ENCODE results near the gene PNLDC1.
A peak's percentile ranks its signal among the peaks of the same experiment; 100 is the strongest.
"Not testable (repeated sequence)": the region's sequence is repeated elsewhere in the genome, so short reads cannot be mapped to it uniquely, and the experiment has no call there.

PNLDC1 gene

GRCh38 chr6:159819932-159820640, 20.0 kb downstream of the PNLDC1 start:
- DNase-seq (ENCODE audit: low spot score), result no peak

GRCh38 chr6:159821122-159821521, 21.0 kb downstream of the PNLDC1 start:
- no peak for DNase-seq (ENCODE audit: low spot score)

GRCh38 chr6:159821726-159822125, 21.6 kb downstream of the PNLDC1 start:
- DNase-seq (ENCODE audit: low spot score), result no peak

- no peak for DNase-seq (ENCODE audit: low spot score)
Measured at GRCh38 chr6:159823953-159824352, 23.9 kb downstream of the PNLDC1 start.

GRCh38 chr6:159824690-159825089, 24.6 kb downstream of the PNLDC1 start:
- DNase-seq (ENCODE audit: low spot score), result not testable (repeated sequence)

DNA sequence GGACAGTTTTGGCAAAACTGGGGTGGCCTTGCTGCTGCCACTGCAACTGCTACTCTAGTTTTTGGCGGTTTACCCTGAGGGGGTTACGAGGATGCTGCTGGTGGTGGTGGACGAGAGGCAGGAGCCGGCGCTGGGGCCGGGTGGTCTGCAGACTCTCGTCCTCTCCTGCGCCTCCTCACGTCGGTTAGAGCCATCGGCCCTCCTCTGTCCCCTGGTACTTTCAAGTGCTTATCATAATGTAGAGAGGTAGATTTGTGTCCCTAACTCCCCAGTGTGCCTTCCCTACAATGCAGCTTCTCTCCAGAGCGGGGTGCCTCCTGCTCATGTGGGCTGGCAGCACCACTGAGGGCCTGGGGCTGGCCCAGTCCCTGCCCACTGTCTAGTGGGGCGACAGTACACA, 25.9 kb downstream of the PNLDC1 start:
- no peak for DNase-seq (ENCODE audit: low spot score)

GRCh38 chr6:159826968-159827647, 27.0 kb downstream of the PNLDC1 start:
- no peak for DNase-seq (ENCODE audit: low spot score)

- DNase-seq (ENCODE audit: low spot score), result no peak
Measured at GRCh38 chr6:159828074-159828473, 28.0 kb downstream of the PNLDC1 start.

GRCh38 chr6:159829526-159829925, 29.4 kb downstream of the PNLDC1 start:
- peak; percentile 77 for DNase-seq (ENCODE audit: low spot score)

- DNase-seq (ENCODE audit: low spot score), result no peak
Measured at GRCh38 chr6:159830501-159831372, 30.7 kb downstream of the PNLDC1 start.

DNA sequence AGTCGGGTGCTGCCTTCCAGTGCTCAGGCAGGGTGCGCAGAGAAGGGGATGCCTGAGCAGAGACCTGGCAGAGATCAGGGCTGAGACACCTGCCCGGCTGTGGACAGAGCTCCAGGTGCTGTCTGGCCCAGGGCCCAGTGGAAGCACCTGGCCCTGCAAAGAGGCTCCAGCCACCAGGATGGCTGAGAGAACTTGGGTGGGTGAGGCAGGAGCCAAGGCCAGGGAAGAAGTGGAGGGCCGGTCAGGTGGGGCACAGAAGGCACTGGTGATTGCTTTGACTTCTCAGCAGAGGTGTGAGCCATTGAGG, 31.2 kb downstream of the PNLDC1 start:
- no peak for DNase-seq (ENCODE audit: low spot score)

GRCh38 chr6:159832946-159833345, 32.9 kb downstream of the PNLDC1 start:
- DNase-seq (ENCODE audit: low spot score), result no peak

- DNase-seq (ENCODE audit: low spot score), result no peak
Measured at GRCh38 chr6:159833556-159833955, 33.5 kb downstream of the PNLDC1 start.

- no peak for DNase-seq (ENCODE audit: low spot score)
Measured at GRCh38 chr6:159833997-159834603, 34.0 kb downstream of the PNLDC1 start.

DNA sequence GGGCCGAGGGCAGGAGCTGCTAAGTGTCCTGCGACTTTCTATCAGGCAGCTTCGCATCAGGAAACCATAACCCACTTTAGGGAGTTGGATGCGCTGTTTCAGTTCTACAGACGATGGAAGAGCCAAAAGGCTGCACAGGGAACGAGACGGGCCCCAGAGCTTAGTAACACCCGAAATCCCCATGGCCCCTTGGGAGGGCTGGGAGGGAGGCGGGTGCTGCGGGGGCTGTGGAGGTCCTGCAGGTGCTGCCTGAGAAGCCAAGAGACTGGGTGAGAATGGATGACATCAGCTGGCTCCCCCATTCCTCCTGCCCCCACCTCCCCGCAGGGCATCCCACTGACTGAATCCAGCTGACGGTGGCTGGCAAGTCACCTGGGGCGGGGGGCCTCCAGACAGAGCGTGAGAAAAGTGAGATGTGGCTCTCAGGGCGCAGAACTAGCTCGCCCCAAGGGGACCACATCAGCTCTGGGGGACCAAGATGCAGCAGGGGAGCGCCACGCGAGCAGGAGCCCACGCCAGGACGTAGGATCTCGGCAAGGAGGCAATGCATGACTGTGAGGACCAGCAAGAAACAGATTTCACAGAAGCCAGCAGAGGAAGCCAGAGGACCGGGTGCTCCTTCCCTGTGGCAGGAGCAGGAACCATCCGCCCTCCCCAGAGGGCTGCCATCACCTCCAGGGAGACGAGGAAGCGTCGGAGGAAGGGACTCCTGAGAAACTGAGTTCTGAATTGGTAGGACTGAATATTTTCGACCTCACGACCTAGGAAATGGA, 36.8 kb downstream of the PNLDC1 start:
- DNase-seq (ENCODE audit: low spot score), result no peak

- no peak for DNase-seq (ENCODE audit: low spot score)
Measured at GRCh38 chr6:159837511-159837910, 37.4 kb downstream of the PNLDC1 start.

DNA sequence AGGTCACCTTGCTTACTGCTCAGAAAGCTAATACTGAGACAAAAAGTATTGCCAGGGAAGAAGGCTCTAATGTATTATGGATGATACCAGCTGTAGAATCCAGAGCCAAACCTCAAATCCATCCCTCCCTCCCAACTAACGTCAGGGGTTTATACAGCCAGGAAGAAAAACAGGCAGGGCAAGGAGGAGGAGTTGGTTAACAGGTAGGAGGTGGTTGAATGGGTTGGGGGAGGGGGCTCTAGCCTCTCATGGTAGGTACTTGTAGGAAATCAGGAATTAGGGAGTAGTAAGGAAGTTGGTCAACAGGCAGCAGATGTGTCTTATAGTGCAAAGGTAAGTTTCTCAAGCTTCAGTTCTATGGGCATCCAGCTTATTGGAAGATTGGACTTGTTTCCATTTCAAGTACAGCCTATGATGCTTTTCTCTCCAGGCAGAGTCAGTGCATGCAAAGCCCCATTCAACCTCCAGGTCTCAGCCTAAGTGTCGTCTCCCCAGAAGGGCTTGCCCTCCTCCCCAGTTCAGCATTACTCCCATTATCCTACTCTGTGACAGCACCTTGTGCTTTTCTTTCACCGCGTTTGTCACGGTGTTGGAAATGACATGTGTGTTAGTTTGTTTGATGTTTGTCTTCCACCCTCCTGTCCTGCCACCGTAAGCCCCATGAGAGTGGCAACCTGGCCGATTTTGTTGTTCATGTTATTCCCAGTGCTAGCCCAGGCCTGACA, 38.1 kb downstream of the PNLDC1 start:
- DNase-seq (ENCODE audit: low spot score), result no peak

GRCh38 chr6:159842035-159842434, 42.0 kb downstream of the PNLDC1 start:
- DNase-seq (ENCODE audit: low spot score), result peak; percentile 16

DNA sequence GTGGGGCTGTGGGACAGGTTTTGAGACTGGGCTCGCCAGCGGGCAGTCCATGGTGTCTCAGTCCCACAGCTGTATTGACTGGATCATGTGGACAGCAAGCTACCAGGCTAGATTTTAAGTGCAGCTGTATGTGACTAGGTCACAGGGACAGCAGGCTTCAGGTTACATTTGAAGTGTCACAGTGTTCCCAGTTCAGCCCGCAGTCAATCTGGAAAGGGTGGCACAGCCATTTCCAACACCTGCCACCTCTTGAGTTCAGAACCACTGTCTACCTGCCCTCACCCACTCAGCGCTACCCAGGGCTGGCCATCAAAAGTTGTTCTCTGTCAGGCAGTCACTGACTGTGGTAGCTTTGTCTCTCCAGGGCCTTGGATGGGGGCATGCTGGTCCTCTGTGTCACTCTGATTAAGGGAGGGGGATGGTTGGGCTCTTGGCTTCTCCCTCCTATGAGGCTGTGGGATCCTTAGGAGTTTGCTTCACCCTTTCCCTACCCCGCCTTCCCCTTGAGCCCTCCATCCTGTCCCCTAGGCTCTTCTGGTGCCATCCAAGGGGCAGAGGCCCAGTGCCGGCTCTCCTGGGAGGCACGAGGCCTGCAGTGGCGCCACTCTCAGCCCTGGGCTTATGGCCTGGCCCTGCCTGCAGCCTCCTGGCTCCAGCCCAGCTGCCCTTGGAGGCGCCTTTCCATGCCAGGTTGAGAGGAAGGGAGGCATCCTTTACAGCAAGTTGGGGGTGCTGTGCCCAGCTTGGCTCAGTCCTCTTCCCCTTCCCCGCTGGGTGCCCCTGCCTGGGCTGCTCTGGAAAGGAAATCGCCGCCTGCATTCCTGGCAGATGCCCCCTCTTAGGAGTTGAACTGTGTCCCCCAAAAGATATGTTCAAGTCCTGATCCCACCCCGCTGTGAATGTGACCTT, 44.9 kb downstream of the PNLDC1 start:
- DNase-seq (ENCODE audit: low spot score), result no peak

DNA sequence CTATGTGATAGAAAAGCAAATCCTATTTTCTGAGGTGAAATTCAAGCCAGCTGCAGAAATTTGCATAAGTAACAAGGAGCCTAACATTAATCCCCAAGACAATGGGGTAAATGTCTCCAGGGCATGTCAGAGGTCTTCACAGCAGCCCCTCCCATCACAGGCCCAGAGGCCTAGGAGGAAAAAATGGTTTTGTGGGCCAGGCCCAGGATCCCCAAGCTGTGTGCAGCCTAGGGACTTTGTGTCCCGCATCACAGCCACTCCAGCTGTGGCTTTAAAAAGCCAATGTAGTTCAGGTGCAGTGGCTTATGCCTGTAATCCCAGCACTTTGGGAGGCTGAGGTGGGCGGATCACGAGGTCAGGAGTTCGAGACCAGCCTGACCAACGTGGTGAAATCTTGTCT, 48.5 kb downstream of the PNLDC1 start:
- DNase-seq (ENCODE audit: low spot score), result not testable (repeated sequence)

All from kidney capillary endothelial cell (primary cell).